Liver (tissue), 9 donors: ENCODE results near the gene DNAJC25. TPM values are rescaled to one million over a fixed set of nuclear protein-coding genes. Genes with fewer than 3 reads are reported as not detected.

Source experiments
- DNase-seq: peaks from one replicate; pipeline ENCODE4 v3.0.0-alpha.2; 2017; ENCODE audit warnings: low spot score
- H3K27ac ChIP-seq, 2 donors: one replicate each; pipeline ENCODE4 v1.7.0; 2013; ENCODE audit warnings: inconsistent platforms in 2 of 2, low read length in 2 of 2, control low read depth in 1 of 2, low read depth in 1 of 2, mild to moderate bottlenecking in 1 of 2
- H3K27me3 ChIP-seq, 4 donors: one replicate each; pipeline versions ENCODE4 v1.6.1 to v1.7.0; 2013; ENCODE audit warnings: low read length in 3 of 4, inconsistent platforms in 1 of 4, mild to moderate bottlenecking in 1 of 4, moderate library complexity in 1 of 4; ENCODE audit not compliant: control insufficient read depth in 4 of 4, insufficient read depth in 4 of 4
- H3K36me3 ChIP-seq, 4 donors: one replicate each; pipeline versions ENCODE4 v1.6.1 to v1.7.0; 2013; ENCODE audit warnings: low read length in 3 of 4, mild to moderate bottlenecking in 3 of 4, low read depth in 1 of 4, moderate library complexity in 1 of 4; ENCODE audit not compliant: control insufficient read depth in 4 of 4, insufficient read depth in 3 of 4
- H3K4me1 ChIP-seq, 4 donors: one replicate each; pipeline versions ENCODE4 v1.6.1 to v1.7.0; 2013; ENCODE audit warnings: low read length in 3 of 4, mild to moderate bottlenecking in 3 of 4, moderate library complexity in 1 of 4; ENCODE audit not compliant: control insufficient read depth in 4 of 4, insufficient read depth in 4 of 4
- H3K4me3 ChIP-seq, 3 donors: one replicate each; pipeline versions ENCODE4 v1.6.1 to v1.7.0; 2013; ENCODE audit warnings: low read length in 3 of 3, control low read depth in 1 of 3, low read depth in 1 of 3, mild to moderate bottlenecking in 1 of 3
- H3K9ac ChIP-seq, 2 donors: one replicate each; pipeline ENCODE4 v1.7.0; 2013; ENCODE audit warnings: low read length in 2 of 2, mild to moderate bottlenecking in 2 of 2, moderate library complexity in 2 of 2, control low read depth in 1 of 2, low read depth in 1 of 2
- H3K9me3 ChIP-seq, 4 donors: one replicate each; pipeline versions ENCODE4 v1.6.1 to v1.7.0; 2013; ENCODE audit warnings: low read length in 3 of 4; ENCODE audit not compliant: control insufficient read depth in 4 of 4
- ATF3 ChIP-seq: IDR thresholded peaks from 2 replicates; pipeline ENCODE4 v1.6.1; 2016; ENCODE audit warnings: antibody characterized with exemption
- EGR1 ChIP-seq, 2 donors: IDR thresholded peaks; 2 replicates each; pipeline ENCODE4 v1.6.1; 2016 to 2018; ENCODE audit warnings: antibody characterized with exemption in 2 of 2, low read depth in 2 of 2
- FOXA1 ChIP-seq: IDR thresholded peaks from 2 replicates; pipeline ENCODE4 v1.6.1; 2016; ENCODE audit warnings: antibody characterized with exemption
- HNF4A ChIP-seq, 2 donors: conservative IDR thresholded peaks; 2 replicates each; pipeline ENCODE4 v1.6.1; 2016; ENCODE audit warnings: antibody characterized with exemption in 2 of 2, mild to moderate bottlenecking in 2 of 2
- HNF4G ChIP-seq: IDR thresholded peaks from 2 replicates; pipeline ENCODE4 v1.6.1; 2016; ENCODE audit warnings: antibody characterized with exemption
- MAX ChIP-seq: IDR thresholded peaks from 2 replicates; pipeline ENCODE4 v1.6.1; 2016; ENCODE audit warnings: antibody characterized with exemption
- NR2F2 ChIP-seq: IDR thresholded peaks from 2 replicates; pipeline ENCODE4 v1.6.1; 2016; ENCODE audit warnings: antibody characterized with exemption
- RAD21 ChIP-seq, 2 donors: IDR thresholded peaks; 2 replicates each; pipeline ENCODE4 v1.6.1; 2016; ENCODE audit warnings: antibody characterized with exemption in 2 of 2, mild to moderate bottlenecking in 2 of 2
- REST ChIP-seq: IDR thresholded peaks from 2 replicates; pipeline ENCODE4 v1.6.1; 2016; ENCODE audit warnings: antibody characterized with exemption, mild to moderate bottlenecking
- TAF1 ChIP-seq: conservative IDR thresholded peaks from 2 replicates; pipeline ENCODE4 v1.6.1; 2016; ENCODE audit warnings: antibody characterized with exemption, mild to moderate bottlenecking
- YY1 ChIP-seq: IDR thresholded peaks from 2 replicates; pipeline ENCODE4 v1.6.1; 2016; ENCODE audit warnings: antibody characterized with exemption, mild to moderate bottlenecking
- ZBTB33 ChIP-seq: IDR thresholded peaks from 2 replicates; pipeline ENCODE4 v1.6.1; 2016; ENCODE audit warnings: antibody characterized with exemption
- WGBS: extraction: QIAGEN DNeasy Blood & Tissue Kit; methylation state at CpG from one replicate; pipeline ENCODE4 v1.1.7; 2013; 5-methylcytosine and 5-hydroxymethylcytosine counted together
- polyA plus RNA-seq, 2 donors: library from polyadenylated mRNA; stranded (reverse) in 1 of 2; unstranded in 1 of 2; fragments of 200-250 nt in 1 of 2; fragments of >200 nt in 1 of 2; fragmentation: Nextera tagmentation in 1 of 2; extraction: Ambion mirVana in 1 of 2; gene quantifications; one replicate each; pipeline versions ENCODE4 v1.2.1 to v1.2.3, GENCODE V29; 2013 to 2015
- total RNA-seq, 2 donors: library from RNA; depleted of rRNA; stranded (reverse); fragments of >200 nt; gene quantifications; one replicate each; pipeline ENCODE4 v1.2.3, GENCODE V29; 2014
- donor health status: healthy.
- donor health status: healthy.
- donor health status: healthy.
- donor health status: healthy.
- donor health status: healthy.

The DNAJC25 gene
- total and polyA plus RNA-seq, 4 donors, result 9.3 to 17.8 (median 15.3) TPM

GRCh38 chr9:111659691-111660090, 28.6 kb downstream of the DNAJC25 start:
- H3K9ac ChIP-seq, result no peak overlapping the region
- H3K36me3 ChIP-seq, result peaks cover 0 to 11% (median under 1%) of the 10 kb centered on the region in 4 donors
- WGBS, result 95% methylated on average over 3 of the region's 3 CpGs
- peaks cover 0 to 18% (median 14%) of the 10 kb centered on the region in 4 donors for H3K4me1 ChIP-seq
- no peaks in the 10 kb centered on the region for H3K9me3 ChIP-seq
- H3K4me3 ChIP-seq, result no peak overlapping the region
- H3K27me3 ChIP-seq, result no peaks in the 10 kb centered on the region
- DNase-seq, result no peak
- no peak for TF ChIP-seq ZBTB33
- peak in 1 of 2 donors; percentile 1 for TF ChIP-seq HNF4A (conservative IDR thresholded peaks at IDR 0.05)
- H3K27ac ChIP-seq, result no peak overlapping the region

GRCh38 chr9:111661150-111661801, 30.1 kb downstream of the DNAJC25 start, which contains the start of gene GNG10:
Gene GNG10 (plus strand): TSS chr9:111661605. CDS start chr9:111661635, 30 bp downstream.
- no peak for TF ChIP-seq HNF4A (conservative IDR thresholded peaks at IDR 0.05)
- no peak for TF ChIP-seq NR2F2
- TF ChIP-seq MAX, result no peak
- TF ChIP-seq ATF3, result no peak
- TF ChIP-seq RAD21 (IDR thresholded peaks at IDR 0.05), result no peak
- no peak for TF ChIP-seq FOXA1
- no peak for TF ChIP-seq YY1
- TF ChIP-seq REST, result no peak
- TF ChIP-seq TAF1, result no peak
- TF ChIP-seq HNF4G, result no peak
- no peak for TF ChIP-seq EGR1 (IDR thresholded peaks at IDR 0.05; ENCODE audit: low read depth in 2 of 2)
- TF ChIP-seq ZBTB33, result no peak
- Histone ChIP-seq H3K4me3 (peak within 1 kb of the TSS; percentile 67 to 94 (median 87)), H3K9me3 (no peaks in the 10 kb centered on the region), H3K4me1 (peaks cover 0 to 18% (median 14%) of the 10 kb centered on the region in 4 donors), H3K36me3 (peaks cover 0 to 6% (median 0%) of the 10 kb centered on the region in 4 donors), H3K27me3 (no peaks in the 10 kb centered on the region), H3K9ac (peak within 1 kb of the TSS in 1 of 2 donors; percentile 45), H3K27ac (peak within 1 kb of the TSS; percentile 72 to 85)
- DNase-seq, result peak; percentile 67
- WGBS, result under 1% methylated on average over 61 of the region's 61 CpGs
